ENCODE data around the gene COL2A1.

Gene COL2A1

DNA sequence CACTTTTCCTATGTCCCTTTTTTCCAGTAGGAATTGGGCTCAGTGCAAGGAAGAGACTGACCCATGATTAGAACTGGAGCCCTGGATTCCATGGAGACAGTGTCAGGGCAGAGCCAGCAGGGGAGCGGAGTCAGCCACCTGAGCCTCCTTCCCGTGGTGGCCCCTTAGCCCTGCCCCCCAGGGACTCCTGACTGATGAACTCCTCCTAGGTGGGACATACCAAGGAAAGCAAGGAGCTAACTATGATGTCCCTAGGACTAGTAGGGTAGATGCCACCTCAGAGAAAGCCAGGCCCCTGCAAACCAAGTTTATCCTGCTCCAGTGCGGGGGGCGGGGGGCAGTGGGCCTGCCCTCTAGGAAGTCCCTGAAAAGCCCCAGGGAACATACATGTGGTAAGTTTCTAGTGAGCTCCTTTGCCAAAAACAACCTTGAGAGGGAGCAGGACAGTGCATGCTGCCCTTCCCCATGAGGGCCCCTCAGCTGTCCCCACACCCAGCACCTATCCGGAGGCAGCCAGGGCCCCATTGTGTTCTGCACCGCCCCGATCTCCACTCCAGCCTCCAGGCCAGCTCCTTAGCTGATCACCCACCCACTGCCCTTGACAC lies 6.2 kb upstream of the COL2A1 start:
- no peaks in the 10 kb centered on the region for H3K36me3 ChIP-seq (ENCODE audit: control insufficient read depth, insufficient read depth, low read length)
- 43 to 44% methylated on average over 6 to 7 of the region's 7 CpGs for WGBS, 2 experiments (ENCODE audit: insufficient coverage in 2 of 2)

DNA sequence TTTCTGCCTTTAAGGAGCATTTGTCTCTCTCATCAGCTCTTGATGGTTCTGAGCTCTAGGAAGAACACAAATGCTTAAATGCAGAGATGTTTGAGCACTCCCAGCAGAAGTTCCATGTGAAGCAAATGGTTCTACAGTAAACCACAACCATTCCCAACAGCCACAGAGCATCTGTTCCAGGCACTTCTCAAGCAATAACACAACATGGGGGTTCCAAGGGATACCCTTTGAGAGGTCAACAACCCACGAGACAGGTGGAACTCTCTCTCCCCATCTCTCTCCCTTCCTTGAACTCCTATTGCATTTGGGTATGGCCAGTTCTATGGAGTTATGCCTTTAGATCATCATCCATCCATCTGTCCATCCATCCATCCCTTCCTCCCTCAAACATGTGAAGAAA lies 5.2 kb upstream of the COL2A1 start:
- no peak overlapping the region for H3K4me3 ChIP-seq (ENCODE audit: extremely low read depth, insufficient read depth, low read length, poor library complexity, severe bottlenecking)
- H3K4me1 ChIP-seq (ENCODE audit: control insufficient read depth, insufficient read depth, low read length, poor library complexity, severe bottlenecking), result peaks cover 6% of the 10 kb centered on the region
- no peaks in the 10 kb centered on the region for H3K36me3 ChIP-seq (ENCODE audit: control insufficient read depth, insufficient read depth, low read length)
- no peak overlapping the region for H3K27ac ChIP-seq (ENCODE audit: low read depth, low read length, severe bottlenecking)
- no peaks in the 10 kb centered on the region for H3K9me3 ChIP-seq (ENCODE audit: control insufficient read depth, low read length)
- WGBS, 2 experiments (ENCODE audit: insufficient coverage in 2 of 2), result 100% methylated on average over 1 of the region's 1 CpG; no CpG with 5 or more reads in 1 of the 2 experiments

More for the DNA sequence above, 6.2 kb upstream of the COL2A1 start:
- Histone ChIP-seq H3K4me1 (ENCODE audit: control insufficient read depth, insufficient read depth, low read length, poor library complexity, severe bottlenecking) (no peaks in the 10 kb centered on the region), H3K4me3 (ENCODE audit: extremely low read depth, insufficient read depth, low read length, poor library complexity, severe bottlenecking) (no peak overlapping the region), H3K27ac (ENCODE audit: low read depth, low read length, severe bottlenecking) (no peak overlapping the region), H3K9me3 (ENCODE audit: control insufficient read depth, low read length) (no peaks in the 10 kb centered on the region)

GRCh38 chr12:48008950-48009349 lies 4.7 kb upstream of the COL2A1 start:
- no peak overlapping the region for H3K4me3 ChIP-seq (ENCODE audit: extremely low read depth, insufficient read depth, low read length, poor library complexity, severe bottlenecking)
- H3K27ac ChIP-seq (ENCODE audit: low read depth, low read length, severe bottlenecking), result no peak overlapping the region
- WGBS, 2 experiments (ENCODE audit: insufficient coverage in 2 of 2), result 30 to 40% methylated on average over 1 of the region's 4 CpGs
- no peaks in the 10 kb centered on the region for H3K9me3 ChIP-seq (ENCODE audit: control insufficient read depth, low read length)
- H3K36me3 ChIP-seq (ENCODE audit: control insufficient read depth, insufficient read depth, low read length), result no peaks in the 10 kb centered on the region
- H3K4me1 ChIP-seq (ENCODE audit: control insufficient read depth, insufficient read depth, low read length, poor library complexity, severe bottlenecking), result peaks cover 7% of the 10 kb centered on the region

DNA sequence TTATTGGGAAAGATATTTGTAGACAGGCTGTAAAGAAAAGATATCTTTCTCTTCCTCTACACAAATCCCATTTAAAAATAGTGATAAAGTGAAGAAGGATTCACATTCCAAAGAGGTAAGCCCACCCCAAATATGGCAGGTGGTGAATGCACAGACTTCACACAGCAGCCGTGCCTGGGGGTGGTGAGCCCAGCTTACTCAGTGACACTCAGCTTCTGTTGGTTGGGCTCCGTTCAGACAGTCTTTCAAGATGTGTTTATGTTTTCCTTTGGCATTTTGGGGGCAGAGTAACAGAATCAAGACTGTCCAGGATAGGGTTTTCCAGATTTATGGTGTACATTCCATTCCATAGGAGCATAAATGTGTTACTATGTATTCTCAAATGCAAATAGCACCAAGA lies 4.1 kb upstream of the COL2A1 start:
- H3K4me3 ChIP-seq (ENCODE audit: extremely low read depth, insufficient read depth, low read length, poor library complexity, severe bottlenecking), result no peak overlapping the region
- H3K9me3 ChIP-seq (ENCODE audit: control insufficient read depth, low read length), result no peaks in the 10 kb centered on the region
- peaks cover 13% of the 10 kb centered on the region for H3K4me1 ChIP-seq (ENCODE audit: control insufficient read depth, insufficient read depth, low read length, poor library complexity, severe bottlenecking)
- H3K27ac ChIP-seq (ENCODE audit: low read depth, low read length, severe bottlenecking), result no peak overlapping the region
- no peaks in the 10 kb centered on the region for H3K36me3 ChIP-seq (ENCODE audit: control insufficient read depth, insufficient read depth, low read length)
- WGBS, 2 experiments (ENCODE audit: insufficient coverage in 2 of 2), result 10 to 21% methylated on average over 2 of the region's 2 CpGs

DNA sequence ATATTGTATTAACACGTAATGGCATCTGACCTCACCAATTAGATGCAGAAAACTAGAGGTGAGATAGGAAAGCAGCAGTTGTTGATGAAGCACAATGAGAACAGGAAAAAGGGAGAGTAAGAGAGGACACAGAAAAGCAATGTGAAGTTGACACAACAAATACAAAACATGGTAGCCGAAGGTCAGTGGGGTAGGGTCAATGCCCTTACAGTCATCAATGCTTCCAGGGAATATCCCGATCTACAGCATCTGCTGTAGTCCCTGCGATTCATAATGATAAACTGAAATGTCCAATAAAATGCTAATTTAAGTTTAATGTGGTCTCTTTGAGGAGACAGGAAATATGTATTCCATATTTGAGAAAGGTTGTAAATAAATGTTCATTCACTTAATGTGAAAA lies 2.9 kb upstream of the COL2A1 start:
- no peak overlapping the region for H3K27ac ChIP-seq (ENCODE audit: low read depth, low read length, severe bottlenecking)
- H3K9me3 ChIP-seq (ENCODE audit: control insufficient read depth, low read length), result no peaks in the 10 kb centered on the region
- peaks cover 19% of the 10 kb centered on the region for H3K4me1 ChIP-seq (ENCODE audit: control insufficient read depth, insufficient read depth, low read length, poor library complexity, severe bottlenecking)
- WGBS, 2 experiments (ENCODE audit: insufficient coverage in 2 of 2), result 80 to 90% methylated on average over 2 of the region's 4 CpGs
- H3K4me3 ChIP-seq (ENCODE audit: extremely low read depth, insufficient read depth, low read length, poor library complexity, severe bottlenecking), result no peak overlapping the region
- no peaks in the 10 kb centered on the region for H3K36me3 ChIP-seq (ENCODE audit: control insufficient read depth, insufficient read depth, low read length)

- Histone ChIP-seq H3K9me3 (ENCODE audit: control insufficient read depth, low read length) (no peaks in the 10 kb centered on the region), H3K4me3 (ENCODE audit: extremely low read depth, insufficient read depth, low read length, poor library complexity, severe bottlenecking) (no peak overlapping the region), H3K4me1 (ENCODE audit: control insufficient read depth, insufficient read depth, low read length, poor library complexity, severe bottlenecking) (peaks cover 20% of the 10 kb centered on the region), H3K36me3 (ENCODE audit: control insufficient read depth, insufficient read depth, low read length) (no peaks in the 10 kb centered on the region), H3K27ac (ENCODE audit: low read depth, low read length, severe bottlenecking) (no peak overlapping the region)
Observed at GRCh38 chr12:48005750-48006021, 1.4 kb upstream of the COL2A1 start.

DNA sequence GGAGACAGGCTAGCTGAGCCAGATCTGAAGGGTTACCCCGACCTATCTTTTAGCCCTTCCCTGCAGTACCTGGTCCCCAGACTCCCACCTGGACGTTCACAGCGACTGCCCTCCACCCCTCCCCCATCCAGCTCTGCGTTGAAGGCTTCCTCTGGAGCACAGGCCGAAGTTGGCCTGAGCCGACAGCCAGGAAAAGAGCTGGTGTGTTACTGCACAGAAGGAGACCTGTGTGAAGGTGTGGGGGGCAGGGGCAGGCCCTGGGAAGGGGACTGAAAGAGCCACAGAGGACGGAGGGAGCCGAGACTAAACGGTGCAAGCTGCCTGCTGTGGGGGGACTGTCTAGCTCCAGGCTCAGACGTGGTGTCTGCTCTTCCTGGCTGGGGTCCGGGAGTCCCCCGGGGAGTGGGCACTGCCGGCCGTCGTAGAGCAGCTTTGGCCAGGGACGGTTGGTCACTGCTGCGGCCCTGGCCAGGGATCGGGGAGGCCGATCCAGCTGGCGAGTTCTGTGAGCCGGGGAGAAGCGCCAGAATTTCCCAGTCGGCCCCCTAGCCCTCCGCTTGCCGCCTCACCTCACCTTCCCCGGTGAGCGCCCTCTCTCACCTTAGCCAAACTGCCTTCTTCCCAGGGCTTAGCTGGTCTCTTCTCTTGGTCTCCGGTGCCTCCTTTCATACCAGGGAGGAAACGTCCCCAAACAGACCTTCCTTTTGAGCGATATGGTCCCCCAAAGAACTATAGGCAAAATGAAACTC lies 899 bp upstream of the COL2A1 start:
- Histone ChIP-seq H3K27ac (ENCODE audit: low read depth, low read length, severe bottlenecking) (no peak overlapping the region), H3K4me1 (ENCODE audit: control insufficient read depth, insufficient read depth, low read length, poor library complexity, severe bottlenecking) (peaks cover 22% of the 10 kb centered on the region), H3K4me3 (ENCODE audit: extremely low read depth, insufficient read depth, low read length, poor library complexity, severe bottlenecking) (peak overlapping the region; percentile 46), H3K9me3 (ENCODE audit: control insufficient read depth, low read length) (no peaks in the 10 kb centered on the region), H3K36me3 (ENCODE audit: control insufficient read depth, insufficient read depth, low read length) (no peaks in the 10 kb centered on the region)
- 9 to 11% methylated on average over 22 to 29 of the region's 30 CpGs for WGBS, 2 experiments (ENCODE audit: insufficient coverage in 2 of 2)

- 6% methylated on average over 24 to 28 of the region's 38 CpGs for WGBS, 2 experiments (ENCODE audit: insufficient coverage in 2 of 2)
- H3K9me3 ChIP-seq (ENCODE audit: control insufficient read depth, low read length), result no peaks in the 10 kb centered on the region
- no peaks in the 10 kb centered on the region for H3K36me3 ChIP-seq (ENCODE audit: control insufficient read depth, insufficient read depth, low read length)
- H3K4me1 ChIP-seq (ENCODE audit: control insufficient read depth, insufficient read depth, low read length, poor library complexity, severe bottlenecking), result peaks cover 22% of the 10 kb centered on the region
- no peak overlapping the region for H3K27ac ChIP-seq (ENCODE audit: low read depth, low read length, severe bottlenecking)
- H3K4me3 ChIP-seq (ENCODE audit: extremely low read depth, insufficient read depth, low read length, poor library complexity, severe bottlenecking), result peak overlapping the region; percentile 46
Observed at GRCh38 chr12:48003226-48004052, 837 bp downstream of the COL2A1 start.

DNA sequence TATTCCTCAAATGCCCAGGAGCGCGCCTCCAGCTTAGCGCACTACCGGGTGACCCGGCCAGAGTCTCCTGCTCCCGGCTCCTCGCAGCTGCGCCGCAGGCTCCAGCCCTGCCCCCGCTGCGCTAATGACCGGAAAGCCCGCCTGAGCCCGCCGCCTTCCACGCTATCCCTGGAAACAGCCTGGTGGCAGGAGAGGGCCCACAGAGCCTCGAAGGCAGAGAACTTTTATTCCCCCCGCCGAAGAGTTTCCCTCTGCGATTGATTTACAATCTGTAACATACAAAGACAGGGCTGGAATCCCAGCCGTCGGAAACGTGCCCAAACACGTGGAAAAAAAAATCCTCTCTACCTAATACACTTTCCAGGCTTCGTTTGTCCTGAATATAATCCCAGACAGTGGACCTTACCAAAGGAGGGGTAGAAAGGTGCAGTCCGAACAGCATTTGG lies 1.5 kb downstream of the COL2A1 start:
- Histone ChIP-seq H3K9me3 (ENCODE audit: control insufficient read depth, low read length) (no peaks in the 10 kb centered on the region), H3K27ac (ENCODE audit: low read depth, low read length, severe bottlenecking) (no peak overlapping the region), H3K4me3 (ENCODE audit: extremely low read depth, insufficient read depth, low read length, poor library complexity, severe bottlenecking) (peak overlapping the region; percentile 46), H3K36me3 (ENCODE audit: control insufficient read depth, insufficient read depth, low read length) (no peaks in the 10 kb centered on the region), H3K4me1 (ENCODE audit: control insufficient read depth, insufficient read depth, low read length, poor library complexity, severe bottlenecking) (peaks cover 22% of the 10 kb centered on the region)
- WGBS, 2 experiments (ENCODE audit: insufficient coverage in 2 of 2), result 1% methylated on average over 19 to 24 of the region's 26 CpGs

- no peaks in the 10 kb centered on the region for H3K9me3 ChIP-seq (ENCODE audit: control insufficient read depth, low read length)
- H3K36me3 ChIP-seq (ENCODE audit: control insufficient read depth, insufficient read depth, low read length), result peaks cover 1% of the 10 kb centered on the region
- WGBS, 2 experiments (ENCODE audit: insufficient coverage in 2 of 2), result 0% methylated on average over 4 to 7 of the region's 13 CpGs
- H3K4me3 ChIP-seq (ENCODE audit: extremely low read depth, insufficient read depth, low read length, poor library complexity, severe bottlenecking), result peak overlapping the region; percentile 46
- H3K4me1 ChIP-seq (ENCODE audit: control insufficient read depth, insufficient read depth, low read length, poor library complexity, severe bottlenecking), result peaks cover 22% of the 10 kb centered on the region
- H3K27ac ChIP-seq (ENCODE audit: low read depth, low read length, severe bottlenecking), result peak overlapping the region; percentile 53
Observed at GRCh38 chr12:48002414-48002730, 1.9 kb downstream of the COL2A1 start.

Data from mesodermal cell (in vitro differentiated cells).